ENCODE results near the gene ANKRD29.

- no peak for TF ChIP-seq CTCF (tag by site-specific recombination; IDR thresholded peaks at IDR 0.05)
- no peak for TF ChIP-seq ZNF610 (tag by site-specific recombination; IDR thresholded peaks at IDR 0.05; ENCODE audit: borderline replicate concordance)
- no peak for TF ChIP-seq ZNF335 (tag by site-specific recombination; conservative IDR thresholded peaks at IDR 0.05)
- no peak for TF ChIP-seq ZNF133 (tag by site-specific recombination; IDR thresholded peaks at IDR 0.05)
- TF ChIP-seq TRIM28 (IDR thresholded peaks at IDR 0.05; ENCODE audit: borderline replicate concordance, low read length): no peak
- TF ChIP-seq ZNF302 (tag by site-specific recombination; IDR thresholded peaks at IDR 0.05; ENCODE audit: low read depth): no peak
- TF ChIP-seq ZNF146 (tag by site-specific recombination; IDR thresholded peaks at IDR 0.05): no peak
- TF ChIP-seq AEBP2 (tag by site-specific recombination; IDR thresholded peaks at IDR 0.05; ENCODE audit: borderline replicate concordance): no peak
- TF ChIP-seq REST (tag by site-specific recombination; IDR thresholded peaks at IDR 0.05): no peak
- no peak for TF ChIP-seq ZNF26 (tag by site-specific recombination; IDR thresholded peaks at IDR 0.05)
- TF ChIP-seq ZNF292 (tag by site-specific recombination; IDR thresholded peaks at IDR 0.05; ENCODE audit: borderline replicate concordance, low read depth): no peak
These were observed 11.5 kb downstream of the ANKRD29 start for GRCh38 chr18:23650968-23651927.

All from HEK293 (cell line).